Activated T-helper 9 cell treated with anti-CD3 and anti-CD28 coated beads, Interleukin-2, amount 50 U/mL, for 16 hours (primary cell): Measurements from ENCODE around the gene NIPAL3.
"Not testable (repeated sequence)": the region's sequence is repeated elsewhere in the genome, so short reads cannot be mapped to it uniquely, and the experiment has no call there.

ENCODE experiments used
- DNase-seq: peaks from one replicate; pipeline ENCODE4 v3.0.0-alpha.2; 2020; ENCODE audit warnings: low read depth

NIPAL3 gene

DNA sequence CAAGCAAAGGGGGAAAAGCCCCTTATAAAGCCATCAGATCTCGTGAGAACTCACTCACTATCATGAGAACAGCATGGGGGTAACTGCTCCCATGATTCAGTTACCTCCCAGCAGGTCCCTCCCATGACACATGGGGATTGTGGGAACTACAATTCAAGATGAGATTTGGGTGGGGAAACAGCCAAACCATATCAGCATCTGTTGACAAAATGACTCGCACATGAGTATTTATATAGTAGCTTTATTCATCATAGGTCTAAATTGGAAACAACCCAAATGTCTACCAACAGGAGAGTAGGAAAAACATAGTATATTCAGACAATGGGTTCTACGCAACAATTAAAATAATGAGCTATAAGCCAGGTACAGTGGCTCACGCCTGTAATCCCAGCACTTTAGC lies 46.5 kb downstream of the NIPAL3 start:
- DNase-seq: not testable (repeated sequence)

DNA sequence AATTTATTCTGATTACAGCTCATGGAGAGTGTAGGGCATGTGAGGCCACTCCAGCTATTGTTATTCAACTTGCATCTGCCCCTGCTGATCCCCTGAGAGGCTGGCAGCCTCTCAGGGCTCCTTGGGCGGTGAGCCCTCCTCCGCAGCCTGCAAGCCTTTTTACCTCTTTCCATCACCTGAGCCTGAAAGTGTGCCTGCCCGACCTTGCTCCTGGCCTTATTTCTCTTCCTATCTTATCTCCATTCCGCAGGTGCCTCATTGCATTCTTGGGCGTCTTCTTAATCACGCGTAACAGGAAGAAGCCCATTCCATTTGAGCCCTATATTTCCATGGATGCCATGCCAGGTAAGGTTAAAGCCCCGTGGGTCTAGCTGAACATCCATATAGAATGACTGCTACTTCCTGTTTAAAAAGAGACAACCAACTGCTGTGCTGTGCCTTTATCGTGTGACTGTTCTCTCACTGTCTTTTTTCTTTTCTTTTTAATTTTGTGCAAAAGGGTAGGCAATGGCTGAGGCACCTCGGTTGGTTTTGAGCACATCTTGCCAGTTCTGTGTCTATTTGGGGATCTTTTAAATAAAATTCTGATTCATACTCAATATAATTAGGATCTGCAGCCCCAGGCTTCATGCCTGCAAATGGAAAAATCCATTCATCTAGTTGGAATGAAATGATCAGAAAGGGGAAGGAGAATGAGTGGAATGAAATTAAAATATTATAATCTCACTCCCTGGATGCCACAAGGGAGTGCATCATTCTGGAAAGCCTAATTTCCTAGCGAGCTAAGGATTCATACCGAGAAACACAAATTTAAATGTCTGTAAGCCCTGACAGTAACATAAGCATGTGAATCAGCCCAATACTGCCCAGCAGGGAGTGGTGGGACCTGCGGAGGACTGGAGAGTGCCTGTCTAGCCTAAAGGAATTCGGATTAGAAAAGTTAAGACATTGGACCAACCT lies 48.5 kb downstream of the NIPAL3 start:
- DNase-seq: no peak

GRCh38 chr1:24465099-24465498 lies 49.5 kb downstream of the NIPAL3 start:
- DNase-seq: no peak

GRCh38 chr1:24465638-24466037 lies 50.0 kb downstream of the NIPAL3 start:
- DNase-seq: no peak

- DNase-seq: no peak
Observed at GRCh38 chr1:24468685-24469316, 53.2 kb downstream of the NIPAL3 start.

DNA sequence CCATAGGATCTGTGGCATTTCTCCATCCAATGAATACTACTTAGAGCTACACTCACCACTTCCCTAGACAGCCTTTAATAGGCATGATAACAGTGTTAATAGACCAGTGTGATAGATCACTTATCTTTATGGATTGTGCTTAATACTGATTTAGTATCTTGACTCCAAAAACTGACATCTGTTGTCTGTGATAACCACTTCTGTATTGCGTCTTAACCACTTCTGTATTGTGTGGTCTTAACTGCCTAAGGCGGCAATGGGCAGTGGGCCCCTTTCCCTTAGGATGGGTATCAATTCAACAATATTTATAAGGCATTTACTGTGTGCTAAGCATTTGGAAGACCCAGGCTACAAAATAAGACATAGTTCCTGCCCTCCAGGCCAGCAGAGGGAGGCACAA lies 55.0 kb downstream of the NIPAL3 start:
- no peak for DNase-seq

- DNase-seq: no peak
Observed at GRCh38 chr1:24472527-24473251, 57.1 kb downstream of the NIPAL3 start.

GRCh38 chr1:24474193-24474592 lies 58.6 kb downstream of the NIPAL3 start:
- DNase-seq: no peak

DNA sequence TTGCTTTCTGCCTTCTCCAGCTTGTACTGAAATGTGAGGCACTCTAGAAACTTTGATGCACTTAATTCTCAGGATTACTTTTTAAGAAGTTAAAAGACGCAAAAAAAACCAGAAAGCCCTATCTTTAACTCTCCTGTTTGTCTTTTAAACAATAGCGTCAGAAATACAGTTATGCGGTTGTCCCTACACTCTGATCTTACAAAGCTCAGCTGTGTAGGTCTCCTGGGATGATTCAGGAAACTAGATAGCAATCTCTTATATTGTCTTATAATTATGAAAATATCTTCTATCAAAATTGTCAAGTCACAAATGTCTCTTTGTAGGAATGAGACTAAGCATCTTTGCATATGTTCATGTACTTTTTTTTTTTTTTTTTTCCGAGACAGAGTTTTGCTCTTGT lies 60.1 kb downstream of the NIPAL3 start:
- no peak for DNase-seq

GRCh38 chr1:24476571-24476970 lies 61.0 kb downstream of the NIPAL3 start:
- no peak for DNase-seq

DNA sequence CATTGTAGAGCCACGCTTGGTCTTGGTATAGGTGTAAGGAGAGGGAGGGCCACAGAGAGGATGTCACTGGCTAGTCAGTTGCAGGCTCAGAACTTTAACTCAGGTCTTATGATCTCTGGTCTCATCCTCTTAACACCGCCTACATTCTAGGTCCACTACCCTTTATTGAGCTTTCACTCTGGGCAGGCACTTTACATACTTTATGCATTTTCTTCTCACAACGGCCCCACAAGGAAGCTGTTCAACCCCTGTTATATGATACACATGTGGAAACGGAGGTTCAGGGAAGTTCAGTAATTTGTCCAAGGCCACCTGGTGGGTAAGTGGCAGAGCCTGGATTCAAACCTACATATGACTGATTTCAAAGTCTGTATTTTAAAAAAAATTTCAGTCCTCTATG lies 61.7 kb downstream of the NIPAL3 start:
- DNase-seq: no peak

DNA sequence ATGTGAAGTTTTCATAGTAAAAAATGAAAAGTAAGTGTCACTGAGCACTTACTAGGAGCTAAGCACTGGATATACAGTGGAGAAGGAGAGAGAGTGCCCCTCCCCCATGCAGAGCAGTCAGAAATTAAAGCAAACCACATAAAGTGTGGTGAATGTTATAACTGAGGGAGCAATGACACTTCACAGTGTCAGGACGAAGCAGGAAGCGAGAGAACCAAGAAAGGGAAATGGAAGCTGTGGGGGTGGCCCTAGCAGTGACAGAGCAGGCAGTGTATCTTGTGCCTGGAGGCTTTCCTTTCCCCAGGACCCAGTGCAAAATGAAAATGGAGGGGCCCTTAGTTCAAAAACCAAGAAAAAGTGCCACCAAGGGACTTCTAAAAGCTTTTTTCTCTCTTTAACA lies 65.5 kb downstream of the NIPAL3 start:
- DNase-seq: no peak

GRCh38 chr1:24481843-24482610 lies 66.4 kb downstream of the NIPAL3 start:
- no peak for DNase-seq

DNA sequence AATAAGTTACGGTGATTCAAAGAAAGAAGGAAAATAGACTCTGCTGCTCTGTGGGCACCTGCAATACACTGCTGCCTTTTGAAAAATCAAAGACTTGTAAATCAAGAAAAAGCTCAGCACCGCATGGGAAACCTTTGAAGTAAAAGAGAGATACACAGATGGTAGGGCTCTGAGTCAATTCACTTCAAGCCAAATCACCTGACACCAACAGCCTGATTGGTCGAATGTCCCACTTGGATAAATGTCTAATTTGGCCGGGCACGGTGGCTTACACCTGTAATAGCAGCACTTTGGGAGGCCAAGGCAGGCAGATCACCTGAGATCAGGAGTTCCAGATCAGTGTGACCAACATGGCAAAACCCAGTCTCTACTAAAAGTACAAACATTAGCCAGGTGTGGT lies 67.8 kb downstream of the NIPAL3 start:
- DNase-seq: no peak

DNA sequence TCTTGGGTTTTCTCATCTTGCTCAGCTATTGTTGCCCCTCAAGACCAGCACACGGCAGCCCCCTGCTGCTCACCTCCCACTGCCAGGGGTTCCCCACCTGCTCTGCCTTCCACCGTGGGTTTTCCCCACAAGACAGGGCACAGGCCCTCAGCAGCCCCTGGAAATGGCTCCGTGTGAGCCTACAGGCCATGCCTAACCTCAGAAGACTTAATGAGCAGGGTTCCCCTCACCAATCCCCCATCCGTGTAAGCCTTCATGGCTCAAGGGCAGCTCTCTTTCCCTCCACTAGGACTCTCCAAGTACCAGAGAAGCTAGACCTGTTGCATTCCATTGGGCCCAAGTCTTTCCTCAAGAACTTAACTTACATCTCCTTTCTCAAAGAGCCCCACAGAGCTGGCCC lies 68.6 kb downstream of the NIPAL3 start:
- DNase-seq: no peak

DNA sequence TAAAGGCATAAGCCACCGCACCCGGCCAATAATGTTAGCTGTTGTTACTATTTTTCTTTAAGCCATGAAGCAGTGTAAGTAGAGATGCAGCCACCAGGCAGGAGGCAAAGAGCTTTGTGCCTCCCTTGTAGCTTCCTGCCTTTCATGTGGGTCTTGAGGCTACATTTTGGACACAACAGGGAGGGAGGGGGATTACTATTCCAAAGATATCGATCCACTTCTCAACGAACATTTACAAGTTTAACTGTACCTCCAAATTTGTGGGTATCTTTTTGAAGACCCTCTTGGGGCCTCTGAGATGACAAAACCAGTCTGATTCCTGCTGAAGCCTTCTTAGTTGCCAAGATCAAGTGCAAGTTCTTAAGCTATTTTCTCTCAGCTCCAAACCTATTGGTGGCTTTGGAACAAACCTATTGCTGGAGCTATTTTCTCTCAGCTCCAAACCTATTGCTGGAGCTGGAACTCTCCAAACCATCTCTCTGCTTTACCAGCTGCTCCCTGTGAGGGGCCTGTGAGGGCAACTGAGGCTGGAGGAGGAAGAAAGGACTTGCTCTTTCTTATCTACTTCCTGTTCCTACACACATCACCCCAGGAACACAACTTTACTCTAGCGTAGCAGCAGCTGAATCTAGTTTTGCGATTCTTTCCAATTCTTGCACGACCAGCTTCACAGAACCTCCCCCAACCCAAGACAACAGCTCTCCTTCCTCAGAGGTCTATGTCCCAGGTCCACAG lies 70.9 kb downstream of the NIPAL3 start:
- no peak for DNase-seq

DNA sequence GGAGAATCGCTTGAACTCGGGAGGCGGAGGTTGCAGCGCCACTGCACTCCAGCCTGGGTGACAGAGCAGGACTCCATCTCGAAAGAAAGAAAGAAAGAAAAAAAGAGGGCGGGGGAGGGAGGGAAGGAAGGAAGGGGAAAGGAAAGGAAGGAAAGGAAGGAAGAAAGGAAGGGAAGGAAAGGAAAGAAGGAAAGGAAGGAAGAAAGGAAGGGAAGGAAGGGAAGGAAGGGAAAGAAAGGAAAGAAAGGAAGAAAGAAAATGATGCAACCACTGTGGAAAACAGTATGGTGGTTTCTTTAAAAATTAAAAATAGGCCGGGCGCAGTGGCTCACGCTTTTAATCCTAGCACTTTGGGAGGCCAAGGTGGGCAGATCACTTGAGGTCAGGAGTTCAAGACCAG lies 71.9 kb downstream of the NIPAL3 start:
- no peak for DNase-seq

DNA sequence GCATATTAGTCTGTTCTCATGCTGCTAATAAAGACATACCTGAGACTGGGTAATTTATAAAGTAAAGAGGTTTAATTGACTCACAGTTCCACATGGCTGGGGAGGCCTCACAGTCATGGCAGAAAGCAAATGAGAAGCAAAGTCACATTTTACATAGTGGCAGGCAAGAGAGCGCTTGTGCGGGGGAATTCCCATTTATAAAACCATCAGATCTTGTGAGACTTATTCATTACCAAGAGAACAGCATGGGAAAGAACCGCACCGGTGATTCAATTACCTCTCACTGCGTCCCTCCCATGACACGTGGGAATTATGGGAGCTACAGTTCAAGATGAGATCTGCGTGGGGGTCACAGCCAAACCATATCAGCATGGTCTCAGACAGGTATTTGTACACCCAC lies 72.6 kb downstream of the NIPAL3 start:
- DNase-seq: peak; percentile 58

- DNase-seq: no peak
Observed at GRCh38 chr1:24489674-24490073, 74.1 kb downstream of the NIPAL3 start.

- no peak for DNase-seq
Observed at GRCh38 chr1:24490101-24490781, 74.6 kb downstream of the NIPAL3 start.
